Hepatic stellate cell (primary cell): ENCODE results near the gene KRTAP10-1.

Source experiments
- DNase-seq: peaks from one replicate; pipeline ENCODE4 v3.0.0; 2011; ENCODE audit warnings: low spot score

The KRTAP10-1 gene

GRCh38 chr21:44527983-44528633, 11.9 kb downstream of the KRTAP10-1 start:
- no peak for DNase-seq

DNA sequence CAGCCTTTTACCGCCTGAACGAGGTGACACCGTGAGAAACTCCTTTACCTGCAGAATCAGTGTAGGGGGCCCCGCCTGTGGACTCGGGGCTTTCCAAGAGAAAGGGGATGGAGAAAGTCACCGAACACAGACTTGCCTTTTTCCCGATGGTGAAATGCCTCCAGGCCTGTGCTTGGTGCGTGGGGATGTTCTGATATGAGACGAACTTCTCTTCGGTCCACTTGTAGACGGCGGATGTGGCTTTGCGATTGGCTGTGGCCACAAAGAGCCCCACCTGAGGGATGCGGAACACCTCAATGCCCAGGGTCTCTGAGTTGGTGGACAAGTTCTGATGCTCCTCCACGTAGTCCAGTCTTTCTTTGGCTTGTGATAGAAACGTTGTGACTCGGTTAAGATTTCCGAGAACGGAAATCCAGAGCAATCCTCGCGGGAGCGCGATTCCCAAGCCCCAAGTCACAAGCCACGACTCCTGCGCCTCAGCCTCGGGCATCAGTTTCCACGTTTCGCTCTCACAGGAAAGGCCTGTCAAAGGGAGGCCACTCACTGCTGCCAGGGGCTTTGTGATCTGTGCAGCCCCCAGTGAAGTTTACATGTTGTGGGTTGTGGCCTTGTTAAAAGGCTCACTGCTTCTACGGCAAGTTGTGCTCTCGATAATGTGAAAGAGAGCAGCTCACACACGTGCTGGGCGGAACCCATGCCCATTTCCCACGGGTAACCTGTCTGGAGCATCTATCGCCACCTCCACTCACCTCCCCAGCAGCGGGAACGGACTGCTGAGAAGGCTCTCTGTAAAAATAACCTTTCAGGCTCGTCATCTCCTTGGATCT, 12.6 kb downstream of the KRTAP10-1 start:
- no peak for DNase-seq

- DNase-seq: no peak
Observed at GRCh38 chr21:44526096-44526997, 13.6 kb downstream of the KRTAP10-1 start.

GRCh38 chr21:44525391-44526095, 14.5 kb downstream of the KRTAP10-1 start:
- DNase-seq: no peak

DNA sequence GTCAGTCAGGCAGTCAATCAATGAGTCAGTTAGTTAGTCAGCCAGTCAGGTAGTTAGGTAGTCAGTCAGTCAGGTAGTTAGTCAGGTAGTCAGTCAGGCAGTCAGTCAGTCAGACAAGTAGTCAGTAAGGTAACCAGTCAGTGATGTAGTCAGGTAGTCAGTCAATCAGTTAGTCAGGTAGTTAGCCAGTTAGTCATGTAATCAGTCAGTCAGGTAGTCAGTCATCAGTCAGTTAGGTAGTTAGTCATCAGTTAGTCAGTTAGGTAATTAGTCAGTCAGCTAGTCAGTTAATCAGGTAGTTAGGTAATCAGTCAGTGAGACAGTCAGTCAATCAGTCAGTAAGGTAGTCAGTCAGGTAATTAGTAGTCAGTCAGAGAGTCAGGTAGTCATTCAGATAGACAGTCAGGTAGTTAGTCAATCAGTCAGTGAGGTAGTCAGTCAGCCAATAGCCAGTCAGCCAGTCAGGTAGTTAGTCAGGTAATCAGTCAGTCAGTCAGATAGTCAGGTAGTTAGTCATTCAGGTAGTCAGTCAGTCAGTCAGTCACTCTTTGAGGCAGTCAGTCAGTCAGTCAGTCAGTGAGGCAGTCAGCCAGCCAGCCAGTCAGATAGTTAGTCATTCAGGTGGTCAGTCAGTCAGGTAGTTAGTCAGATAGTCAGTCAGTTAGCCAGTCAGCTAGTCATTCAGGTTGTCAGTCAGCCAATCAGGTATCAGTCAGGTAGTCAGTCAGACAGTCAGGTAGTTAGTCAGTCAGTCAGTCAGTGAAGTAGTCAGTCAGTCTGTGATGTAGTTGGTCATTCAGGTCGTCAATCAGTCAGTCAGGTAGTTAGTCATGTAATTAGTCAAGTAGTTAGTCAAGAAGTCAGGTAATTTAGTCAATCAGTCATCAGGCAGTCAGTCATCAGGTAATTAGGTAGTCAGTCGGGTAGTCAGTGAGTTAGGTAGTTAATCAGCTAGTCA, 15.3 kb downstream of the KRTAP10-1 start:
- no peak for DNase-seq

GRCh38 chr21:44523567-44524413, 16.2 kb downstream of the KRTAP10-1 start:
- DNase-seq: no peak

- no peak for DNase-seq
Observed at GRCh38 chr21:44522753-44523204, 17.2 kb downstream of the KRTAP10-1 start.

DNA sequence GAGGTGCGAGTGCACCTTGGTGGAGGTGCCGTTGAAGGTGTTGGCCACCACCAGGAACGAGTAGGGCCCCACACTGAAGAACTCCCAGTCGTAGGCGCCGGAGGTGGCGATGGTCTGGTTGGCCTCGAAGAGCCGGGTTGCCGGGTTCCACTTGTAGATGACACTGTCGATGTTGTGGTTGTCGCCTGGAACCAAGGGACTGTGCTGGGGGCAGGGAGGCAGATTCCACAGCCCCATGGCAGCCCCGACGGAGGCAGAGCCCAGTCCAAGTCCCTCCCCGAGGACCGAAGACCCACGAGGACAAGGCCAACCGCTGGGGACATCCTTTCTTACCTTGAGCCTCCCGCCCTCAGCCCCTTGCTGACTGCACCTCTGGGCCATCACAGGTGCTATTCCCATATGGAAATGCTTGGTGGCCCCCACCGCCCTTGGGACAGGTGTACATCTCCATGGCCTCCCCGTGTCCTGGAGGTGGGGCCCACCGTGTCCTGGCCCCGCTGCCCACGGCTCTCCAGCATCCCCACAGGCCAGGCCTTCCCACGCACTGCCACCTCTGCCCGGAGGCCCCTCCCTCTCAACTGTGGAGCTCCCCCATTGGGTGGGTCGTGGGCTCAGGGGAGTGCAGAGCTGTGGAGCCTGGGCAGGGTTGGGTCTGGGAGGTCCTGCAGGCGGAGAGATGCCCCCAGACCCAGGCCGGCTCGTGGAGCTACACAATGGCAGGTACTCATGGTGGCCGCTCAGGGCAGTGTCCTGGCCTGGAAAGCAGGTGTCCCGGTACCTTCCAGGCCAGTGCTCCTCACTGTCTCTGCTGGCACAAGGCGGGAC, 17.9 kb downstream of the KRTAP10-1 start:
- DNase-seq: no peak

DNA sequence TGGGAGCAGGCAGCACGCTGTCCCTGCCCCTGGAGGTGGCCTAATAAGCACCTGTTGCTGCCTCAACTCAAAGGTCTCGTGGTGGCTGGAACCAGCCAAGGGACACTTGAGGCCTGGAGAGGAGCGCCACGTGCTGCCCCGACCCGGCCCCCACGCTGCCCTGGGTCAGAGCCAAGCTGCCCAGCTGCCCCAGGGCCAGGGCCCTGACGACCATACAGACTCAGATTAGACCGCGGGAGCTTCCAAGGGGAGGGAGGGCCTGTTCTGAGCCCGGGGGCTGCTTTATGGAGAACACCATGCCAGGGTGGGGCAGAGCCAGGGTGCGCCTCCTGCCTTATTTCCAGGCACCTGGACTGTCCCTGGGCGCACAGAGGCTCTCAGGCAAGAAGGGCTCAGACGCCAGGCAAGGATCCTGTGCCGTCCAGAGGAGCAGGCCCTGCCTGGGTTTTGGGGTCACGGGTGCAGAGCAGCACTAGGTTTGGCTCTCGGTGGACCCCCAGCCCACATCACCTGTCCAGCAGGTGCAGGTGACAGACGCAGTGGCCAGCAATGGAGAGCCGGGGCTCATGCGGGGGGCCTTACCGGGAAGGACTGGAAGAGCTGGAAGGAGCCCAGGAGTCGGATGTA, 18.6 kb downstream of the KRTAP10-1 start:
- no peak for DNase-seq

- no peak for DNase-seq
Observed at GRCh38 chr21:44520326-44521300, 19.4 kb downstream of the KRTAP10-1 start.

- DNase-seq: no peak
Observed at GRCh38 chr21:44519346-44520325, 20.4 kb downstream of the KRTAP10-1 start.

DNA sequence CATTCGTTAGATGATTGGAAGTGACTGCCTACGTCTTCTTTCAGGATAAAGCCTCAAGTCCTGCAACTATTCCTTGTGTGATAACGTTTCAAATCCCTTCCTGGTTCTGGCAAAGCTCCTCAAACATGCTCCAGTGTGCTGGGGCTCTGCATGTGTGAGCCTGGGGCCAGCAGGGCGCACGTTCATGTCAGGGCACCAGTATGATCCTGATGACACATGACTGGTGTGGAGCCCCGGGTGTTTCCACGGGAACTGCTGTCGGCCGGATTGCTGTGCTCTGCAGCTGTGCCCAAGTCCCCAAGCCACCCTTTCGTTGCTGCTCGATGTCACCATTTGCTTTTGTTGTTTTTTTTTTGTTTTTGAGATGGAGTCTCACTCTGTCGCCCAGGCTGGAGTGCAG, 21.3 kb downstream of the KRTAP10-1 start:
- DNase-seq: no peak

- DNase-seq: no peak
Observed at GRCh38 chr21:44517175-44517899, 22.7 kb downstream of the KRTAP10-1 start.

- no peak for DNase-seq
Observed at GRCh38 chr21:44516828-44517174, 23.2 kb downstream of the KRTAP10-1 start.

DNA sequence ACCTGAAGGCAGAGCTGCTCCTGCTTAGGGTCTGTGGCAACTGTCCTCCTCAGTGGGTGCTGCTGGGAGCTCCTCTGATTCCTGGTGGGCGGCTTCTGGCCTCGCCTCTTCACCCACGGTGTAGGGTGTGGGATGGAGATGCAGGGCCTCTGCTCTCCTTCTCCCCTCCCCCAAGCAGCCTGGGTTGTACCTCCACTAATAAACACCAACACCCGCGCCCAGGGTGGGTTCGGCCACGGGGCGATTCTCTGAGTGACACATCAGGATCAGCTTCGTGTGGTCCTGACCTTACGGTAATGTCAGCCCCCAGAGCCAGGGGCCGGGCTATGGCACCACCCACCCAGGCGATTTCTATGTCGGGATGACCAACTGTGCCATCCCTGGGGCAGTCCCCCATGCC, 23.7 kb downstream of the KRTAP10-1 start:
- no peak for DNase-seq
